Glutamatergic neuron (in vitro differentiated cells): Measurements from ENCODE around the gene CHST15. TPM values are rescaled to one million over a fixed set of nuclear protein-coding genes. Genes with fewer than 3 reads are reported as not detected.

Experiments used
- DNase-seq: peaks from one replicate; pipeline ENCODE4 v3.0.0; 2022
- H3K27ac Mint-ChIP-seq: one replicate; pipeline ENCODE4 v1.8.0; 2020; ENCODE audit warnings: mild to moderate bottlenecking, mixed read lengths, inconsistent platforms; ENCODE audit not compliant: unreplicated experiment
- H3K27me3 Mint-ChIP-seq: one replicate; pipeline ENCODE4 v1.8.0; 2020; ENCODE audit warnings: mild to moderate bottlenecking, moderate library complexity, mixed read lengths, inconsistent platforms; ENCODE audit not compliant: unreplicated experiment
- H3K36me3 Mint-ChIP-seq: one replicate; pipeline ENCODE4 v1.8.0; 2020; ENCODE audit warnings: mild to moderate bottlenecking, mixed read lengths, inconsistent platforms; ENCODE audit not compliant: unreplicated experiment
- H3K4me1 Mint-ChIP-seq: one replicate; pipeline ENCODE4 v1.8.0; 2020; ENCODE audit warnings: mild to moderate bottlenecking, low read depth, mixed read lengths, inconsistent platforms; ENCODE audit not compliant: unreplicated experiment
- H3K4me3 Mint-ChIP-seq: one replicate; pipeline ENCODE4 v1.8.0; 2020; ENCODE audit warnings: mild to moderate bottlenecking, mixed read lengths, inconsistent platforms; ENCODE audit not compliant: unreplicated experiment
- H3K9me3 Mint-ChIP-seq: one replicate; pipeline ENCODE4 v1.8.0; 2020; ENCODE audit warnings: mild to moderate bottlenecking, moderate library complexity, mixed read lengths, inconsistent platforms; ENCODE audit not compliant: unreplicated experiment
- total RNA-seq: library from RNA; stranded (reverse); fragmentation: NEBNext Ultra II Directional; extraction: Animal tissue kit (Norgen Biotek cat#: 25700); gene quantifications from one replicate; pipeline ENCODE4 v1.2.1, GENCODE V29; 2021; ENCODE audit not compliant: unreplicated experiment
- TF ChIP-seq, protein P1 (sequence below): fragments of 200-600 bp; sonication (generic); IDR thresholded peaks from one replicate; pipeline ENCODE4 v1.5.0; 2021; ENCODE audit not compliant: partially characterized antibody, unreplicated experiment

The CHST15 gene
- total RNA-seq, 1 donor from 2014 or later = 2.4 TPM

DNA sequence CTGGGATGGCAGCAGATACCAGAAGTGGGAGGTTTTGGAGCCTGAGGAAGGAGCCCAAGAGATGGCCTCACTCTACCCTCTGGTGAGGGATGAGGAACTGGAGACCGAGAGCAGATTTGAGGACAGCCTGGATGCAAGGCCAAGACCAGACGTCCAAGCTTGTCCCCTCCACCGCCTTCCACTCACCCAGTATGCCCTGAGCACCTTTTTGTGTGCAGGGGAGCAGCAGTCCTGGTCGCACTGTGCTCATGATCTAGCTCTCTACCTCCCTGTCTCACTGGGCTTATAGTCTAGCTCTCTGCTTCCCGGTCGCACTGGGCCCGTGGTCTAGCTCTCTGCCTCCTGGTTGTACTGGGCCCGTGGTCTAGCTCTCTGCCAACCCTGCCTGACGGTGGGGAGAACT is 33.6 kb upstream of the CHST15 start:
- Mint-ChIP-seq H3K27ac (peak overlapping the region; percentile 12), H3K27me3 (peaks cover 7% of the 10 kb centered on the region)

GRCh38 chr10:124126145-124126982 is 33.0 kb upstream of the CHST15 start:
- peaks cover 12% of the 10 kb centered on the region for H3K4me1 Mint-ChIP-seq
- no peak overlapping the region for H3K27ac Mint-ChIP-seq
- H3K9me3 Mint-ChIP-seq = no peaks in the 10 kb centered on the region
- H3K27me3 Mint-ChIP-seq = peaks cover 6% of the 10 kb centered on the region
- TF ChIP-seq, protein P1, sequence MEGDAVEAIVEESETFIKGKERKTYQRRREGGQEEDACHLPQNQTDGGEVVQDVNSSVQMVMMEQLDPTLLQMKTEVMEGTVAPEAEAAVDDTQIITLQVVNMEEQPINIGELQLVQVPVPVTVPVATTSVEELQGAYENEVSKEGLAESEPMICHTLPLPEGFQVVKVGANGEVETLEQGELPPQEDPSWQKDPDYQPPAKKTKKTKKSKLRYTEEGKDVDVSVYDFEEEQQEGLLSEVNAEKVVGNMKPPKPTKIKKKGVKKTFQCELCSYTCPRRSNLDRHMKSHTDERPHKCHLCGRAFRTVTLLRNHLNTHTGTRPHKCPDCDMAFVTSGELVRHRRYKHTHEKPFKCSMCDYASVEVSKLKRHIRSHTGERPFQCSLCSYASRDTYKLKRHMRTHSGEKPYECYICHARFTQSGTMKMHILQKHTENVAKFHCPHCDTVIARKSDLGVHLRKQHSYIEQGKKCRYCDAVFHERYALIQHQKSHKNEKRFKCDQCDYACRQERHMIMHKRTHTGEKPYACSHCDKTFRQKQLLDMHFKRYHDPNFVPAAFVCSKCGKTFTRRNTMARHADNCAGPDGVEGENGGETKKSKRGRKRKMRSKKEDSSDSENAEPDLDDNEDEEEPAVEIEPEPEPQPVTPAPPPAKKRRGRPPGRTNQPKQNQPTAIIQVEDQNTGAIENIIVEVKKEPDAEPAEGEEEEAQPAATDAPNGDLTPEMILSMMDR = no peak
- no peaks in the 10 kb centered on the region for H3K36me3 Mint-ChIP-seq
- no peak for DNase-seq
- no peak overlapping the region for H3K4me3 Mint-ChIP-seq

More for the DNA sequence above, 33.6 kb upstream of the CHST15 start:
- DNase-seq = no peak
- no peaks in the 10 kb centered on the region for H3K36me3 Mint-ChIP-seq
- H3K4me1 Mint-ChIP-seq = peaks cover 14% of the 10 kb centered on the region
- H3K4me3 Mint-ChIP-seq = peak overlapping the region; percentile 32
- H3K9me3 Mint-ChIP-seq = no peaks in the 10 kb centered on the region
- TF ChIP-seq, protein P1 = no peak

GRCh38 chr10:124125305-124126116 is 32.1 kb upstream of the CHST15 start:
- H3K4me3 Mint-ChIP-seq = no peak overlapping the region
- DNase-seq = no peak
- no peaks in the 10 kb centered on the region for H3K36me3 Mint-ChIP-seq
- peaks cover 2% of the 10 kb centered on the region for H3K27me3 Mint-ChIP-seq
- TF ChIP-seq, protein P1 = peak; percentile 50
- H3K9me3 Mint-ChIP-seq = no peaks in the 10 kb centered on the region
- H3K27ac Mint-ChIP-seq = no peak overlapping the region
- H3K4me1 Mint-ChIP-seq = peaks cover 4% of the 10 kb centered on the region

- DNase-seq = no peak
- Mint-ChIP-seq H3K27me3 (peaks cover 2% of the 10 kb centered on the region), H3K27ac (no peak overlapping the region), H3K4me1 (peaks cover 4% of the 10 kb centered on the region), H3K9me3 (no peaks in the 10 kb centered on the region), H3K4me3 (no peak overlapping the region), H3K36me3 (no peaks in the 10 kb centered on the region)
- TF ChIP-seq, protein P1 = no peak
These were observed 31.4 kb upstream of the CHST15 start for GRCh38 chr10:124124769-124125161.
